DOHH2 (cell line): ENCODE data around the gene MTCL1.

Experiments
- H3F3A ChIP-seq: fragments of 200-600 bp; sonication (generic), shearing (Covaris generic); 2 replicates; pipeline ENCODE4 v1.6.0; 2016; ENCODE audit warnings: antibody characterized with exemption, mild to moderate bottlenecking; ENCODE audit not compliant: control insufficient read depth, insufficient read depth
- H3K27ac ChIP-seq: fragments of 200-600 bp; sonication (generic); 2 replicates; pipeline ENCODE4 v1.5.1; 2014; ENCODE audit warnings: low read depth, mild to moderate bottlenecking, low read length, moderate library complexity
- H3K27me3 ChIP-seq: fragments of 200-600 bp; sonication (generic); 2 replicates; pipeline ENCODE4 v1.6.1; 2014; ENCODE audit warnings: mild to moderate bottlenecking, low read length, mixed read lengths; ENCODE audit not compliant: control insufficient read depth
- H3K36me3 ChIP-seq: fragments of 200-600 bp; sonication (generic); 2 replicates; pipeline ENCODE4 v1.6.1; 2014; ENCODE audit warnings: mild to moderate bottlenecking, low read length, moderate library complexity, mixed read lengths; ENCODE audit not compliant: control insufficient read depth
- H3K4me1 ChIP-seq: fragments of 200-600 bp; sonication (generic); 2 replicates; pipeline ENCODE4 v1.6.1; 2014; ENCODE audit warnings: mild to moderate bottlenecking, low read length, mixed read lengths; ENCODE audit not compliant: control insufficient read depth
- H3K4me2 ChIP-seq: fragments of 200-600 bp; sonication (generic); 2 replicates; pipeline ENCODE4 v1.6.0; 2014; ENCODE audit warnings: mild to moderate bottlenecking, low read length, moderate library complexity
- H3K4me3 ChIP-seq: fragments of 200-600 bp; sonication (generic); 2 replicates; pipeline ENCODE4 v1.5.1; 2014; ENCODE audit warnings: mild to moderate bottlenecking, low read length, mixed read lengths
- H3K79me2 ChIP-seq: fragments of 200-600 bp; sonication (generic); 2 replicates; pipeline ENCODE4 v1.6.1; 2014; ENCODE audit warnings: mild to moderate bottlenecking, low read length, mixed read lengths; ENCODE audit not compliant: control insufficient read depth
- H3K9me2 ChIP-seq: fragments of 200-600 bp; sonication (generic); replicated peaks from 2 replicates; pipeline ENCODE4 v1.6.1; 2014; ENCODE audit warnings: mild to moderate bottlenecking, low read length, mixed read lengths; ENCODE audit not compliant: control insufficient read depth
- H3K9me3 ChIP-seq: fragments of 200-600 bp; sonication (generic); 2 replicates; pipeline ENCODE4 v1.6.1; 2014; ENCODE audit warnings: antibody characterized with exemption, low read length, mixed read lengths; ENCODE audit not compliant: control insufficient read depth, insufficient read depth
- H4K20me1 ChIP-seq: fragments of 200-600 bp; sonication (generic); 2 replicates; pipeline ENCODE4 v1.6.0; 2014; ENCODE audit warnings: low read depth, mild to moderate bottlenecking, antibody characterized with exemption, low read length, moderate library complexity; ENCODE audit not compliant: control insufficient read depth, insufficient read depth
- CTCF ChIP-seq: fragments of 200-600 bp; sonication (generic); IDR thresholded peaks from one replicate; pipeline ENCODE4 v1.5.1; 2014; ENCODE audit warnings: antibody characterized with exemption, mild to moderate bottlenecking, low read depth, low read length; ENCODE audit not compliant: poor library complexity, severe bottlenecking
- EZH2phosphoT487 ChIP-seq: fragments of 200-600 bp; sonication (generic); IDR thresholded peaks from 2 replicates; pipeline ENCODE4 v1.6.1; 2017; ENCODE audit warnings: borderline replicate concordance, mild to moderate bottlenecking, antibody characterized with exemption, low read length, moderate library complexity, mixed read lengths

Gene MTCL1

GRCh38 chr18:8866679-8867078 is 161.3 kb downstream of the MTCL1 start:
- no peaks in the 10 kb centered on the region; the same call in 1 of the 2 replicates for H3K9me2 ChIP-seq
- TF ChIP-seq CTCF (no peak), EZH2phosphoT487 (no peak)
- H3K4me1 ChIP-seq: no peaks in the 10 kb centered on the region
- no peak overlapping the region for H3K27ac ChIP-seq
- H3K36me3 ChIP-seq: no peaks in the 10 kb centered on the region
- no peaks in the 10 kb centered on the region for H3K27me3 ChIP-seq
- no peaks in the 10 kb centered on the region for H4K20me1 ChIP-seq
- H3K4me2 ChIP-seq: no peak overlapping the region
- no peaks in the 10 kb centered on the region for H3F3A ChIP-seq
- no peaks in the 10 kb centered on the region for H3K9me3 ChIP-seq
- no peaks in the 10 kb centered on the region for H3K79me2 ChIP-seq
- H3K4me3 ChIP-seq: no peak overlapping the region

DNA sequence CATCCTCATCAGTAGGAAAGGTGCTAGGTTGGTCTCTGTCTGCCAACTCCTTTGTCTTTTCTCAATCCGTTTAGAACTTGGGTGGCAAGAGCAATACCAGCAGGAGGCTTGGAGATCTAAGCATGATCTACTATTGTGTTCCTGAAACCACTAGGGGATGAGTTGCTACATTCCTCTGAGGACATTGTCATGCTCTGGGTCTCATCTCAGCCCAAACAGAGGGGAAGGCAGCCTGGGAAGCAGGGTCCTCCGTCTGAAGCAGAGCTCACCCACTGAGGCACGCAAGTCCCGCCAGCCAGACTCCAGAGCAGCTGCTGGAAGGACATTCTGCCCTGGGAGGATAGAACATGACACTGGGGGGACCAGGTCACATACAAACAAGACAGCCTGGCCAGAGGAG is 162.9 kb downstream of the MTCL1 start:
- H3K4me3 ChIP-seq: no peak overlapping the region
- H3K9me2 ChIP-seq: no peaks in the 10 kb centered on the region; the same call in 1 of the 2 replicates
- H3K79me2 ChIP-seq: no peaks in the 10 kb centered on the region
- no peaks in the 10 kb centered on the region for H4K20me1 ChIP-seq
- TF ChIP-seq CTCF: no peak
- TF ChIP-seq EZH2phosphoT487: no peak
- H3K4me2 ChIP-seq: no peak overlapping the region
- H3F3A ChIP-seq: no peaks in the 10 kb centered on the region
- no peak overlapping the region for H3K27ac ChIP-seq
- H3K4me1 ChIP-seq: no peaks in the 10 kb centered on the region
- no peaks in the 10 kb centered on the region for H3K36me3 ChIP-seq
- no peaks in the 10 kb centered on the region for H3K9me3 ChIP-seq
- H3K27me3 ChIP-seq: no peaks in the 10 kb centered on the region

GRCh38 chr18:8868779-8869415 is 163.5 kb downstream of the MTCL1 start:
- no peak overlapping the region for H3K4me3 ChIP-seq
- no peak for TF ChIP-seq CTCF
- TF ChIP-seq EZH2phosphoT487: no peak

More at GRCh38 chr18:8868779-8869415, 163.5 kb downstream of the MTCL1 start:
- H3K9me3 ChIP-seq: no peaks in the 10 kb centered on the region
- H3K27ac ChIP-seq: no peak overlapping the region
- H3K4me1 ChIP-seq: no peaks in the 10 kb centered on the region
- no peaks in the 10 kb centered on the region for H3K36me3 ChIP-seq
- no peaks in the 10 kb centered on the region for H3K27me3 ChIP-seq
- H3F3A ChIP-seq: no peaks in the 10 kb centered on the region
- H4K20me1 ChIP-seq: no peaks in the 10 kb centered on the region
- no peak overlapping the region for H3K4me2 ChIP-seq
- H3K79me2 ChIP-seq: no peaks in the 10 kb centered on the region
- no peaks in the 10 kb centered on the region; the same call in 1 of the 2 replicates for H3K9me2 ChIP-seq
